ENCODE results near the gene PPP1R27. TPM values are rescaled to one million over a fixed set of nuclear protein-coding genes. Genes with fewer than 3 reads are reported as not detected.

The PPP1R27 gene
- total and polyA plus RNA-seq, 9 of the 15 experiments (the other 6 are each of a cell fraction or from before 2014, with no cell fraction given): 0.29 to 6.9 (median 1.5) TPM; not detected in 2

- TF ChIP-seq ZBTB33 (CRISPR knock-in tag; IDR thresholded peaks at IDR 0.05): peak; percentile 84; the same call in 1 of the 2 replicates
- TF ChIP-seq NFE2 (IDR thresholded peaks at IDR 0.05; ENCODE audit: low read depth): no peak
- TF ChIP-seq BRF2 (IDR thresholded peaks at IDR 0.05; ENCODE audit: borderline replicate concordance, insufficient read depth, insufficient read length): no peak
- no peak for TF ChIP-seq FOXJ3 (CRISPR knock-in tag; IDR thresholded peaks at IDR 0.05)
- TF ChIP-seq NR2C2 (CRISPR knock-in tag; IDR thresholded peaks at IDR 0.05): no peak
- TF ChIP-seq NR2C2 (tag; IDR thresholded peaks at IDR 0.05): peak; percentile 43; the same call in 1 of the 2 replicates
- TF ChIP-seq ILF3 (IDR thresholded peaks at IDR 0.05; ENCODE audit: borderline replicate concordance): no peak
- TF ChIP-seq FOXK2 (conservative IDR thresholded peaks at IDR 0.05 in 1 of 2, IDR thresholded peaks at IDR 0.05 in 1 of 2; ENCODE audit: low read depth in 2 of 2): no peak
- no peak for TF ChIP-seq GTF2E2 (tag; IDR thresholded peaks at IDR 0.05)
- TF ChIP-seq ZNF655 (CRISPR knock-in tag; IDR thresholded peaks at IDR 0.05): no peak
- TF ChIP-seq ZNF740 (CRISPR knock-in tag; IDR thresholded peaks at IDR 0.05): no peak
- 0 out of 4 replicates have a peak, but pooled peaks of 1 of the 2 experiments have one; percentile 20 for TF ChIP-seq ZNF740 (tag; IDR thresholded peaks at IDR 0.05)
- no peak for TF ChIP-seq JUND (IDR thresholded peaks at IDR 0.05; ENCODE audit: borderline replicate concordance, low read depth, low read length)
- TF ChIP-seq JUND (tag; IDR thresholded peaks at IDR 0.05; ENCODE audit: borderline replicate concordance, low read depth, low read length): no peak
- no peak for TF ChIP-seq DEAF1 (CRISPR knock-in tag; IDR thresholded peaks at IDR 0.05)
- no peak for TF ChIP-seq CXXC5 (CRISPR knock-in tag; IDR thresholded peaks at IDR 0.05)
- TF ChIP-seq ZNF589 (CRISPR knock-in tag; IDR thresholded peaks at IDR 0.05; ENCODE audit: low read depth): peak; percentile 36; the same call in 1 of the 2 replicates
- peak; percentile 84 for TF ChIP-seq RBFOX2 (IDR thresholded peaks at IDR 0.05; ENCODE audit: low read depth, low read length)
- TF ChIP-seq NR4A1 (CRISPR knock-in tag; IDR thresholded peaks at IDR 0.05): 0 out of 2 replicates have a peak, but pooled peaks have one; percentile 5
- no peak for TF ChIP-seq NR4A1 (tag; IDR thresholded peaks at IDR 0.05)
- no peak for TF ChIP-seq HMGN3 (IDR thresholded peaks at IDR 0.05; ENCODE audit: borderline replicate concordance, extremely low read depth, insufficient read length, low read depth, low read length)
Measured at GRCh38 chr17:81868674-81869220, 33.9 kb upstream of the PPP1R27 start (continued).
